Erythroblast (primary cell): Measurements from ENCODE around the gene ZNF763.
"Not testable (repeated sequence)": the region's sequence is repeated elsewhere in the genome, so short reads cannot be mapped to it uniquely, and the experiment has no call there.

ENCODE experiments used
- GATA1 ChIP-seq: IDR thresholded peaks from 2 replicates; pipeline ENCODE4 v1.6.1; 2011; ENCODE audit warnings: low read depth, mild to moderate bottlenecking, control low read depth, low read length, moderate library complexity
- POLR2A ChIP-seq: IDR thresholded peaks from 2 replicates; pipeline ENCODE4 v1.6.1; 2011; ENCODE audit warnings: mild to moderate bottlenecking, low read length

- TF ChIP-seq POLR2A, GATA1: not testable (repeated sequence)
These were observed 29.0 kb upstream of the ZNF763 start for GRCh38 chr19:11935829-11936228.
